Hepatocyte (in vitro differentiated cells): ENCODE results near the gene AMDHD2. TPM values are rescaled to one million over a fixed set of nuclear protein-coding genes. Genes with fewer than 3 reads are reported as not detected.

Experiments
- DNase-seq: peaks from one replicate; pipeline ENCODE4 v3.0.0-alpha.2; 2016; ENCODE audit warnings: low spot score
- H2AFZ ChIP-seq: fragments of 200-600 bp; sonication (generic); 2 replicates; pipeline ENCODE4 v1.6.0; 2016; ENCODE audit warnings: antibody characterized with exemption, mild to moderate bottlenecking
- H3K27ac ChIP-seq: fragments of 200-600 bp; sonication (generic); 2 replicates; pipeline ENCODE4 v1.5.1; 2016; ENCODE audit warnings: mild to moderate bottlenecking
- H3K27me3 ChIP-seq: fragments of 200-600 bp; sonication (generic); 2 replicates; pipeline ENCODE4 v1.6.1; 2016
- H3K36me3 ChIP-seq: fragments of 200-600 bp; sonication (generic); replicated peaks from 2 replicates; pipeline ENCODE4 v1.5.1; 2016; ENCODE audit warnings: low read depth; ENCODE audit not compliant: insufficient read depth
- H3K4me1 ChIP-seq: fragments of 200-600 bp; sonication (generic); 2 replicates; pipeline ENCODE4 v1.5.1; 2016; ENCODE audit warnings: mild to moderate bottlenecking, moderate library complexity; ENCODE audit not compliant: insufficient read depth
- H3K4me2 ChIP-seq: fragments of 200-600 bp; sonication (generic); 2 replicates; pipeline ENCODE4 v1.6.0; 2016
- H3K4me3 ChIP-seq: fragments of 200-600 bp; sonication (generic); 2 replicates; pipeline ENCODE4 v1.5.1; 2016; ENCODE audit warnings: mild to moderate bottlenecking
- H3K79me2 ChIP-seq: fragments of 200-600 bp; sonication (generic); 2 replicates; pipeline ENCODE4 v1.6.0; 2017; ENCODE audit warnings: mild to moderate bottlenecking
- H3K9me2 ChIP-seq: fragments of 200-600 bp; sonication (generic); replicated peaks from 2 replicates; pipeline ENCODE4 v1.6.0; 2017; ENCODE audit warnings: mild to moderate bottlenecking; ENCODE audit not compliant: insufficient read depth
- H3K9me3 ChIP-seq: fragments of 200-600 bp; sonication (generic); 2 replicates; pipeline ENCODE4 v1.5.1; 2016; ENCODE audit warnings: low read depth, mild to moderate bottlenecking
- H4K20me1 ChIP-seq: fragments of 200-600 bp; sonication (generic); 2 replicates; pipeline ENCODE4 v1.6.0; 2016; ENCODE audit warnings: mild to moderate bottlenecking; ENCODE audit not compliant: insufficient read depth, poor library complexity, severe bottlenecking
- EZH2 ChIP-seq: fragments of 200-600 bp; sonication (generic); IDR thresholded peaks from 2 replicates; pipeline ENCODE4 v1.6.1; 2016; ENCODE audit warnings: antibody characterized with exemption, mild to moderate bottlenecking, borderline replicate concordance
- EZH2phosphoT487 ChIP-seq: fragments of 200-600 bp; sonication (generic); IDR thresholded peaks from one replicate; pipeline ENCODE4 v1.6.1; 2018; ENCODE audit warnings: antibody characterized with exemption, mild to moderate bottlenecking, low read depth, moderate library complexity; ENCODE audit not compliant: unreplicated experiment, severe bottlenecking
- WGBS: methylation state at CpG from one replicate; pipeline ENCODE4 v1.1.6; 2016; ENCODE audit warnings: low lambda C conversion rate; ENCODE audit errors: missing lambda C conversion rate; 5-methylcytosine and 5-hydroxymethylcytosine counted together
- polyA plus RNA-seq: library from polyadenylated mRNA; unstranded; fragments of >200 nt; fragmentation: Nextera tagmentation; extraction: Ambion mirVana; gene quantifications from 2 replicates; pipeline ENCODE4 v1.2.1, GENCODE V29; 2016
- total RNA-seq: library from RNA; depleted of rRNA; stranded (reverse); fragments of >200 nt; gene quantifications from 2 replicates; pipeline ENCODE4 v1.2.3, GENCODE V29; 2014
- TF ChIP-seq, protein P1 (sequence below): fragments of 200-600 bp; sonication (generic); IDR thresholded peaks from 2 replicates; pipeline ENCODE4 v1.5.1; 2016; ENCODE audit warnings: antibody characterized with exemption, mild to moderate bottlenecking; ENCODE audit not compliant: poor library complexity

Gene AMDHD2
- total and polyA plus RNA-seq, 2 experiments from 2014 or later = 43.6 to 70.8 TPM

DNA sequence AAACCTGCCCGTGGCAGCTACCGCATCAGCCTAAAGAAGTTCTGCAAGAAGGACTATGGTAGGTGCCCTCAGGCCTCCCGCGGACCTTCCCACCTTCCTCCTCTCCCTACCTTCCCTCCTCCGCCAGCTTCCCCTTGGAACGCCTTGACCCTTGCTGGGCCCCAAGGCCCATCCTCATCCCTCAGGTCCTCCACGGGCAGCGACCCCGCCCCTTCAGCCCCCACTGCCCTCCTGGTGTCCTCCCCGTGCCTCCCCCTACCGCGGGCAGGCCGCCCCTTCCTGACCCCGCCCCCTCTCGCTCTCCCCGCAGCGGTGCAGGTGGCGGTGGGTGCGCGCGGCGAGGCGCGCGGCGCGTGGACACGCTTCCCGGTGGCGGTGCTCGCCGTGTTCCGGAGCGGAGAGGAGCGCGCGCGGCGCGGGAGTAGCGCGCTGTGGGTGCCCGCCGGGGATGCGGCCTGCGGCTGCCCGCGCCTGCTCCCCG, 46.7 kb upstream of the AMDHD2 start:
- H3K4me1 ChIP-seq = peaks cover 72% of the 10 kb centered on the region
- H3K27ac ChIP-seq = no peak overlapping the region
- peaks cover 23% of the 10 kb centered on the region for H4K20me1 ChIP-seq
- no peak for DNase-seq
- H3K27me3 ChIP-seq = peaks cover 8% of the 10 kb centered on the region
- no peak overlapping the region for H2AFZ ChIP-seq
- TF ChIP-seq, protein P1, sequence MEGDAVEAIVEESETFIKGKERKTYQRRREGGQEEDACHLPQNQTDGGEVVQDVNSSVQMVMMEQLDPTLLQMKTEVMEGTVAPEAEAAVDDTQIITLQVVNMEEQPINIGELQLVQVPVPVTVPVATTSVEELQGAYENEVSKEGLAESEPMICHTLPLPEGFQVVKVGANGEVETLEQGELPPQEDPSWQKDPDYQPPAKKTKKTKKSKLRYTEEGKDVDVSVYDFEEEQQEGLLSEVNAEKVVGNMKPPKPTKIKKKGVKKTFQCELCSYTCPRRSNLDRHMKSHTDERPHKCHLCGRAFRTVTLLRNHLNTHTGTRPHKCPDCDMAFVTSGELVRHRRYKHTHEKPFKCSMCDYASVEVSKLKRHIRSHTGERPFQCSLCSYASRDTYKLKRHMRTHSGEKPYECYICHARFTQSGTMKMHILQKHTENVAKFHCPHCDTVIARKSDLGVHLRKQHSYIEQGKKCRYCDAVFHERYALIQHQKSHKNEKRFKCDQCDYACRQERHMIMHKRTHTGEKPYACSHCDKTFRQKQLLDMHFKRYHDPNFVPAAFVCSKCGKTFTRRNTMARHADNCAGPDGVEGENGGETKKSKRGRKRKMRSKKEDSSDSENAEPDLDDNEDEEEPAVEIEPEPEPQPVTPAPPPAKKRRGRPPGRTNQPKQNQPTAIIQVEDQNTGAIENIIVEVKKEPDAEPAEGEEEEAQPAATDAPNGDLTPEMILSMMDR = no peak
- TF ChIP-seq EZH2phosphoT487 (no peak), EZH2 (no peak)
- peak overlapping the region; percentile 98 for H3K4me2 ChIP-seq
- no peaks in the 10 kb centered on the region for H3K36me3 ChIP-seq
- no peaks in the 10 kb centered on the region for H3K9me2 ChIP-seq
- peaks cover 36% of the 10 kb centered on the region for H3K79me2 ChIP-seq
- no peaks in the 10 kb centered on the region for H3K9me3 ChIP-seq
- no peak overlapping the region for H3K4me3 ChIP-seq
- WGBS = 5% methylated on average over 30 of the region's 49 CpGs

DNA sequence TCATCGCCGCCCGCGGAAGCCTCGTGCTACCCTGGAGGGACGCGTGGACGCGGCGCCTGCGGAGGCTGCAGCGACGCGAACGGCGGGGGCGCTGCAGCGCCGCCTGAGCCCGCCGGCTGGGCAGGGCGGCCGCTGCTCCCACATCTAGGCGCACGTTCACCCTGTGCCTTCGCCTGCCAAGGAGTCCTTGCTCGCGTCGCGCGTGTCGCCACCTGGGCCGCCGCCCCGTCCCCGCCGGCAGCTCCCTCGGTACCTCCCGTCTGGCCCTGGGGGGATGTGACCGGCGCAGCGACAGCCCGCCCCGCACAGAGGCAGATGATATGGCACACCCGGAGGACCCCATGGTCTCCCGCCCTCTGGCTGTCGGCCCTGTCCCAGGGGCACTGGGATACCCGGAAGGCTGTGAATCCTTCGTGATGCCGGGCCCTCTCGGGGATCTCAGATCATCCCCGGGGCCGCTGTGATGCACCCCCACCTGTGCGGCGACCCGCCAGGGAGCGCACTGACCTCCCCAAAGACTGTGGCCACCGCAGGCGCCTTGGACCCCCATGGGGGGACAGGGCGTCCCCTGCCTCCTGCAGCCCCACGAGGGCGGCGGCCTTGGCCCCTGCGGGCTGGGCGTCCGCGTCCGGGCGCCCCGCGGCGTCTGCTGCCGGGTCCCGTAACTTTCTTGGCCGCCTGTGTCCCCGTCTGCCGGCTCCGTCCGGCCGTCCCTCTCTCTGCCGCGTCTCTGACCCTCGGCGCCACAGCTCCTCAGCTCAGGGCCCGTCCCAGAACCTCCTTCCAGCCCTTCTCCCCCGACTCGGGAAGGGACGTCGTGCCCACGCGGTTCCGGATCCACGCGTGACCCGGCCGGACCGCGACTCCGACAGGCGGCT, 45.9 kb upstream of the AMDHD2 start:
- peaks cover 43% of the 10 kb centered on the region for H3K79me2 ChIP-seq
- DNase-seq = peak; percentile 84
- TF ChIP-seq EZH2 = no peak
- TF ChIP-seq EZH2phosphoT487 = no peak
- TF ChIP-seq, protein P1 = peak; percentile 29
- peak overlapping the region; percentile 73 for H2AFZ ChIP-seq
- no peaks in the 10 kb centered on the region for H3K9me3 ChIP-seq
- no peaks in the 10 kb centered on the region for H3K36me3 ChIP-seq
- H3K27me3 ChIP-seq = peaks cover 8% of the 10 kb centered on the region
- H4K20me1 ChIP-seq = peaks cover 23% of the 10 kb centered on the region
- no peaks in the 10 kb centered on the region for H3K9me2 ChIP-seq
- H3K4me3 ChIP-seq = peak overlapping the region; percentile 57
- peak overlapping the region; percentile 82 for H3K27ac ChIP-seq
- H3K4me2 ChIP-seq = peak overlapping the region; percentile 98
- H3K4me1 ChIP-seq = peaks cover 65% of the 10 kb centered on the region
- 2% methylated on average over 48 of the region's 100 CpGs for WGBS

DNA sequence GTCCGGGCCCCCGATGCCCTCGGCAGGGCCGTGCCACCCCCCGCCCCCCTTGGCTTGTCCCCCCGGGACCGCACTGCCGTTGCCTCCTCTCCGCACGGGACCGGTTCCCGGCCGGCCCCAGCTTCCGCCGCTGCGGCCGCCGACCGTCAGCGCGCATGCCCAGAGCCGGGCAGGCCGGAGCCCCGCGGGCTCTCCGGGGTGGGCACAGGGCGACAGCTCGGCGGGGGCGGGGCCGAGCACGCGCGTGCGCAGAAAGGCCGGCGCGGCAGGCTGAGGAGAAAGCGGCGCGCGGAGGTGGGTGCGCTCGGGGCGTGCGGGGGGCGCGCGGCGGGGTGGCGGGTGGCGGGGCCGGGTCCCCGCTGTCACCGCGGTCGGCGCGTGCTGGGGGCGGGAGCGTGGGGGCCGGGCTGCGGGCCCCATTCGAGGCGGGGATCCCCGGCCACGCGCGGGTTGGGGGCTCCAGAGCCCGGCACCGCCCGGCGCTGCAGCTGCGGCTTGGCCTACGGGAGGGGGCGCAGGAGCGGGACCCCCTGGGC, 45.2 kb upstream of the AMDHD2 start, which contains the start of gene TBC1D24:
TSS of gene TBC1D24 (plus strand) at position 251 of the 536 bp plus-strand sequence. CDS start 21,022 bp downstream, outside the sequence.
- DNase-seq = peak; percentile 95
- Histone ChIP-seq H3K9me3 (no peaks in the 10 kb centered on the region), H3K27me3 (peaks cover 4% of the 10 kb centered on the region), H3K4me3 (peak within 1 kb of the TSS; percentile 83), H3K27ac (peak within 1 kb of the TSS; percentile 82), H3K4me2 (peak within 1 kb of the TSS; percentile 99), H3K9me2 (no peaks in the 10 kb centered on the region), H2AFZ (peak within 1 kb of the TSS; percentile 73), H3K36me3 (no peaks in the 10 kb centered on the region), H3K79me2 (peaks cover 50% of the 10 kb centered on the region), H3K4me1 (peaks cover 57% of the 10 kb centered on the region), H4K20me1 (peaks cover 23% of the 10 kb centered on the region)
- TF ChIP-seq EZH2 (no peak), EZH2phosphoT487 (no peak)
- TF ChIP-seq, protein P1 = no peak
- WGBS = under 1% methylated on average over 23 of the region's 77 CpGs
